ENCODE data around the gene PALM.

The PALM gene

GRCh38 chr19:709196-709964 is 645 bp downstream of the PALM start:
- FAIRE-seq (no peak), DNase-seq (ENCODE audit: insufficient read length, low spot score) (no peak)
- TF ChIP-seq POLR2A (IDR thresholded peaks at IDR 0.05; ENCODE audit: low read depth, low read length), result no peak

- FAIRE-seq (no peak), DNase-seq (ENCODE audit: insufficient read length, low spot score) (no peak)
- TF ChIP-seq POLR2A (IDR thresholded peaks at IDR 0.05; ENCODE audit: low read depth, low read length), result no peak
Observed at GRCh38 chr19:709965-710571, 1.3 kb downstream of the PALM start.

- DNase-seq (ENCODE audit: insufficient read length, low spot score), result no peak
- no peak for TF ChIP-seq POLR2A (IDR thresholded peaks at IDR 0.05; ENCODE audit: low read depth, low read length)
- FAIRE-seq, result no peak
Observed at GRCh38 chr19:710767-711166, 2.0 kb downstream of the PALM start.

- FAIRE-seq (no peak), DNase-seq (ENCODE audit: insufficient read length, low spot score) (no peak)
- TF ChIP-seq POLR2A (IDR thresholded peaks at IDR 0.05; ENCODE audit: low read depth, low read length), result no peak
Observed at GRCh38 chr19:711254-711653, 2.5 kb downstream of the PALM start.

- TF ChIP-seq POLR2A (IDR thresholded peaks at IDR 0.05; ENCODE audit: low read depth, low read length), result no peak
- DNase-seq (ENCODE audit: insufficient read length, low spot score) (no peak), FAIRE-seq (no peak)
Observed at GRCh38 chr19:715347-715746, 6.6 kb downstream of the PALM start.

- no peak for TF ChIP-seq POLR2A (IDR thresholded peaks at IDR 0.05; ENCODE audit: low read depth, low read length)
- no peak for DNase-seq (ENCODE audit: insufficient read length, low spot score)
- no peak for FAIRE-seq
Observed at GRCh38 chr19:718251-718951, 9.7 kb downstream of the PALM start.

GRCh38 chr19:718991-719512 is 10.3 kb downstream of the PALM start:
- FAIRE-seq (no peak), DNase-seq (ENCODE audit: insufficient read length, low spot score) (no peak)
- no peak for TF ChIP-seq POLR2A (IDR thresholded peaks at IDR 0.05; ENCODE audit: low read depth, low read length)

- FAIRE-seq (no peak), DNase-seq (ENCODE audit: insufficient read length, low spot score) (no peak)
- no peak for TF ChIP-seq POLR2A (IDR thresholded peaks at IDR 0.05; ENCODE audit: low read depth, low read length)
Observed at GRCh38 chr19:719636-720344, 11.1 kb downstream of the PALM start.

- TF ChIP-seq POLR2A (IDR thresholded peaks at IDR 0.05; ENCODE audit: low read depth, low read length), result no peak
- FAIRE-seq (no peak), DNase-seq (ENCODE audit: insufficient read length, low spot score) (no peak)
Observed at GRCh38 chr19:720345-721160, 11.8 kb downstream of the PALM start.

GRCh38 chr19:722553-723101 is 13.9 kb downstream of the PALM start:
- DNase-seq (ENCODE audit: insufficient read length, low spot score), result no peak
- TF ChIP-seq POLR2A (IDR thresholded peaks at IDR 0.05; ENCODE audit: low read depth, low read length), result no peak
- no peak for FAIRE-seq

GRCh38 chr19:723247-723646 is 14.5 kb downstream of the PALM start:
- DNase-seq (ENCODE audit: insufficient read length, low spot score) (no peak), FAIRE-seq (no peak)
- TF ChIP-seq POLR2A (IDR thresholded peaks at IDR 0.05; ENCODE audit: low read depth, low read length), result no peak

GRCh38 chr19:723714-724113 is 15.0 kb downstream of the PALM start:
- no peak for FAIRE-seq
- no peak for DNase-seq (ENCODE audit: insufficient read length, low spot score)
- TF ChIP-seq POLR2A (IDR thresholded peaks at IDR 0.05; ENCODE audit: low read depth, low read length), result no peak

Data from H54 (cell line).